Nephron progenitor cell (in vitro differentiated cells): Measurements from ENCODE around the gene GNB5.
"Not testable (repeated sequence)": the region's sequence is repeated elsewhere in the genome, so short reads cannot be mapped to it uniquely, and the experiment has no call there.

ENCODE experiments used
- DNase-seq: peaks from one replicate; pipeline ENCODE4 v3.0.0; 2021
- H3K27ac Mint-ChIP-seq: 2 replicates; pipeline ENCODE4 v1.8.0; 2021; ENCODE audit warnings: mild to moderate bottlenecking, moderate library complexity, mixed read lengths
- H3K27me3 Mint-ChIP-seq: 2 replicates; pipeline ENCODE4 v1.8.0; 2021; ENCODE audit warnings: mild to moderate bottlenecking, low read depth, mixed read lengths; ENCODE audit not compliant: poor library complexity
- H3K36me3 Mint-ChIP-seq: 2 replicates; pipeline ENCODE4 v1.8.0; 2021; ENCODE audit warnings: low read depth, mixed read lengths
- H3K4me1 Mint-ChIP-seq: 2 replicates; pipeline ENCODE4 v1.8.0; 2021; ENCODE audit warnings: mixed read lengths
- H3K4me3 Mint-ChIP-seq: 2 replicates; pipeline ENCODE4 v1.8.0; 2021; ENCODE audit warnings: mild to moderate bottlenecking, moderate library complexity, mixed read lengths
- H3K9me3 Mint-ChIP-seq: 2 replicates; pipeline ENCODE4 v1.8.0; 2021; ENCODE audit warnings: mild to moderate bottlenecking, moderate library complexity, mixed read lengths
- TF ChIP-seq, protein P1 (sequence below): fragments of 200-600 bp; sonication (generic); IDR thresholded peaks from 2 replicates; pipeline ENCODE4 v1.5.0; 2021; ENCODE audit warnings: antibody characterized with exemption

GNB5 gene

GRCh38 chr15:52099651-52100272 lies 91.4 kb downstream of the GNB5 start:
- no peak for DNase-seq
- Mint-ChIP-seq H3K4me3 (no peak overlapping the region), H3K36me3 (no peaks in the 10 kb centered on the region), H3K9me3 (peaks cover 8% of the 10 kb centered on the region), H3K27ac (no peak overlapping the region), H3K27me3 (peaks cover 9% of the 10 kb centered on the region), H3K4me1 (peaks cover 18% of the 10 kb centered on the region)
- TF ChIP-seq, protein P1, sequence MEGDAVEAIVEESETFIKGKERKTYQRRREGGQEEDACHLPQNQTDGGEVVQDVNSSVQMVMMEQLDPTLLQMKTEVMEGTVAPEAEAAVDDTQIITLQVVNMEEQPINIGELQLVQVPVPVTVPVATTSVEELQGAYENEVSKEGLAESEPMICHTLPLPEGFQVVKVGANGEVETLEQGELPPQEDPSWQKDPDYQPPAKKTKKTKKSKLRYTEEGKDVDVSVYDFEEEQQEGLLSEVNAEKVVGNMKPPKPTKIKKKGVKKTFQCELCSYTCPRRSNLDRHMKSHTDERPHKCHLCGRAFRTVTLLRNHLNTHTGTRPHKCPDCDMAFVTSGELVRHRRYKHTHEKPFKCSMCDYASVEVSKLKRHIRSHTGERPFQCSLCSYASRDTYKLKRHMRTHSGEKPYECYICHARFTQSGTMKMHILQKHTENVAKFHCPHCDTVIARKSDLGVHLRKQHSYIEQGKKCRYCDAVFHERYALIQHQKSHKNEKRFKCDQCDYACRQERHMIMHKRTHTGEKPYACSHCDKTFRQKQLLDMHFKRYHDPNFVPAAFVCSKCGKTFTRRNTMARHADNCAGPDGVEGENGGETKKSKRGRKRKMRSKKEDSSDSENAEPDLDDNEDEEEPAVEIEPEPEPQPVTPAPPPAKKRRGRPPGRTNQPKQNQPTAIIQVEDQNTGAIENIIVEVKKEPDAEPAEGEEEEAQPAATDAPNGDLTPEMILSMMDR, result no peak

GRCh38 chr15:52098323-52098722 lies 92.9 kb downstream of the GNB5 start:
- H3K27ac Mint-ChIP-seq, result no peak overlapping the region
- TF ChIP-seq, protein P1, result no peak
- H3K36me3 Mint-ChIP-seq, result no peaks in the 10 kb centered on the region
- H3K4me1 Mint-ChIP-seq, result peaks cover 23% of the 10 kb centered on the region
- no peak overlapping the region for H3K4me3 Mint-ChIP-seq
- DNase-seq, result no peak
- H3K27me3 Mint-ChIP-seq, result peaks cover 18% of the 10 kb centered on the region
- H3K9me3 Mint-ChIP-seq, result peaks cover 8% of the 10 kb centered on the region

- H3K27ac Mint-ChIP-seq, result no peak overlapping the region
- H3K36me3 Mint-ChIP-seq, result no peaks in the 10 kb centered on the region
- TF ChIP-seq, protein P1, result no peak
- no peak overlapping the region for H3K4me3 Mint-ChIP-seq
- H3K4me1 Mint-ChIP-seq, result peaks cover 15% of the 10 kb centered on the region
- no peak for DNase-seq
- peaks cover 8% of the 10 kb centered on the region for H3K9me3 Mint-ChIP-seq
- peaks cover 18% of the 10 kb centered on the region for H3K27me3 Mint-ChIP-seq
Measured at GRCh38 chr15:52097180-52097579, 94.0 kb downstream of the GNB5 start.

- H3K36me3 Mint-ChIP-seq, result not testable (repeated sequence)
Measured at GRCh38 chr15:52096536-52096935, 94.7 kb downstream of the GNB5 start.

DNA sequence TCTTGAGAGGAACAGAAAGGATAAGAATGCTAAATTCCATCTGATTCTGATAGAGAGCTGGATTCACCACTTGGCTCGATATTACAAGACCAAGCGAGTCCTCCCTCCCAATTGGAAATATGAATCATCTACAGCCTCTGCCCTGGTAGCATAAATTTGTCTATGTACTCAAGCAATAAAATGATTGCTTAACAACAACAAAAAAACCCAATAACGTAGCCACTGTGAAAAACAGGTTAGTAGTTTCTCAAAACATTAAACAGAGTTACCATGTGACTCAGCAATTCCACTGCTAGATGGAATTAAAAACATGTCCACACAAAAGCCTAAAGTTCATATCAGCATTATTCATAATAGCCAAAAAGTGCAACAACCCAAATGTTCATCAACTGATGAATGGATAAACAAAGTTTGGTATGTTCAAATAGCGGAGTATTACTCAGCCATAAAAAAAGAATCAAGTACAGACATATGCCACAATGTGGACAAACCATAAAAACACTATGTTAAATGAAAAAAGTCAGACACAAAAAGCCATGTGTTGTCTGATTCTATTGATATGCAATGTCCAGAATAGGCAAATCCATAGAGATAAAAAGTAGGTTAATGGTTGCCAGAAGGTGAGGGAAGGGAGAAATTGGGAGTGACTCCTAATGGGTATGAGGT lies 95.5 kb downstream of the GNB5 start:
- H3K4me1 Mint-ChIP-seq, result peaks cover 15% of the 10 kb centered on the region
- TF ChIP-seq, protein P1, result no peak
- H3K36me3 Mint-ChIP-seq, result no peaks in the 10 kb centered on the region
- peaks cover 8% of the 10 kb centered on the region for H3K9me3 Mint-ChIP-seq
- no peak for DNase-seq
- no peak overlapping the region for H3K27ac Mint-ChIP-seq
- H3K27me3 Mint-ChIP-seq, result peaks cover 18% of the 10 kb centered on the region
- H3K4me3 Mint-ChIP-seq, result no peak overlapping the region

More at GRCh38 chr15:52096536-52096935, 94.7 kb downstream of the GNB5 start:
- H3K27me3 Mint-ChIP-seq, result peaks cover 18% of the 10 kb centered on the region
- H3K27ac Mint-ChIP-seq, H3K4me3 Mint-ChIP-seq, DNase-seq, H3K9me3 Mint-ChIP-seq: not testable (repeated sequence)
- H3K4me1 Mint-ChIP-seq, result peaks cover 15% of the 10 kb centered on the region

DNA sequence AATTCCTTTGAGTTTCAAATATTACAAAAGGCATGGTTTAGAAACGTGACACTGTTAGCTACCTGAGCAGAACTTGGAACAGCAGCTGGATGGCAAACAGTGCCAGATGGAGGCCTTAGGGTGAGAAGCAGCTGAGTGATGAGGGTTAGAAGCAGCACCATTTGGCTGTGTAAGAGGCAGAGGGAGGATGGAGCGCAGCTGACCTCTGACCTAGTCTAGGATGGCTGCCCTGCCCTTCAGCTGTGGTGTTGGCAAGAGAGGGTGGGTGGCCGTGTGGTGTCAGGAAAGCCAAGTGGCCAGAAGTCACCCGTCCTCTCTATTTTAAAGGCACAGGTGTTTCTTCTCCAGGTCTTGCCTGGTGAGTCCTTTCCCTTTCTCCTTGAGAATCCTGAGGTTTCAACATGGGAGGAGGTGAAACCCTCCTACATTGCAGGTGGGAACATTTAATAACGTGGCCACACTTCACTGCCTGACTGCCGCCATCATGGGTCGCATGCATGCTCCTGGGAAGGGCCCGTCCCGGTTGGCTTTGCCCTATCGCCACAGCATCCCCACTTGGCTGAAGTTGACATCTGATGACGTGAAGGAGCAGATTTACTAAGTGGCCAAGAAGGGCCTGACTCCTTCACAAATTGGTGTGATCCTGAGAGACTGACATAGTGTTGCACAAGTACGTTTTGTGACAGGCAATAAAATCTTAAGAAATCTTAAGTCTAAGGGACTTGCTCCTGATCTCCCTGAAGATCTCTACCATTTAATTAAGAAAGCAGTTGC lies 96.2 kb downstream of the GNB5 start:
- DNase-seq, result no peak
- H3K9me3 Mint-ChIP-seq, result peaks cover 16% of the 10 kb centered on the region
- TF ChIP-seq, protein P1, result no peak

More for the DNA sequence above, 96.2 kb downstream of the GNB5 start:
- Mint-ChIP-seq H3K36me3 (peaks cover 5% of the 10 kb centered on the region), H3K27ac (peak overlapping the region; percentile 85), H3K4me1 (peaks cover 15% of the 10 kb centered on the region), H3K4me3 (no peak overlapping the region), H3K27me3 (peaks cover 17% of the 10 kb centered on the region)
